Body of pancreas (tissue), 4 donors: ENCODE data around the gene ZEB2. TPM values are rescaled to one million over a fixed set of nuclear protein-coding genes. Genes with fewer than 3 reads are reported as not detected.

Experiments
- ATAC-seq: fragments of 150-250 bp; one replicate; pipeline ENCODE4 v1.9.1; 2016
- DNase-seq, 4 donors: peaks; one replicate each; pipeline ENCODE4 v3.0.0-alpha.2; 2019
- H3K27ac ChIP-seq, 4 donors: fragments of 200-600 bp; sonication (generic); 1 replicate in 3 of 4; 2 replicates in 1 of 4; pipeline versions ENCODE4 v1.5.1 to v1.6.1; 2016 to 2019; ENCODE audit warnings: mild to moderate bottlenecking in 1 of 4, mixed read lengths in 1 of 4, moderate library complexity in 1 of 4
- H3K27me3 ChIP-seq, 2 donors: fragments of 200-600 bp; sonication (generic); one replicate each; pipeline ENCODE4 v1.6.0; 2016; ENCODE audit warnings: mild to moderate bottlenecking in 1 of 2
- H3K36me3 ChIP-seq, 2 donors: fragments of 200-600 bp; sonication (generic); replicated peaks in 1 of 2; 2 replicates each; pipeline ENCODE4 v1.5.1; 2016; ENCODE audit warnings: low read depth in 2 of 2; ENCODE audit not compliant: insufficient read depth in 1 of 2
- H3K4me1 ChIP-seq: fragments of 200-600 bp; sonication (generic); one replicate; pipeline ENCODE4 v1.6.0; 2016
- H3K4me3 ChIP-seq, 2 donors: fragments of 200-600 bp; sonication (generic); 1 replicate in 1 of 2; 2 replicates in 1 of 2; pipeline ENCODE4 v1.5.1; 2016 to 2019
- H3K9me3 ChIP-seq, 3 donors: fragments of 200-600 bp; sonication (generic); 1 replicate in 2 of 3; 2 replicates in 1 of 3; pipeline ENCODE4 v1.5.1; 2016
- POLR2A ChIP-seq, 3 donors: fragments of 450-650 bp; IDR thresholded peaks; one replicate each; pipeline ENCODE4 v1.6.1; 2016; ENCODE audit warnings: antibody characterized with exemption in 3 of 3, mild to moderate bottlenecking in 2 of 3
- WGBS, 2 donors: methylation state at CpG; one replicate each; pipeline ENCODE4 v1.1.5; 2017; 5-methylcytosine and 5-hydroxymethylcytosine counted together
- intact Hi-C: fragments of 100-400 bp; cut with DNase I; formaldehyde crosslinking; loops from one replicate; pipeline ENCODE4 v1.15.1; 2023
- total RNA-seq, 2 donors: library from RNA; depleted of rRNA; stranded (reverse); fragments of >200 nt; gene quantifications; one replicate each; pipeline ENCODE4 v1.1.0, GENCODE V29; 2016
- TF ChIP-seq, protein P1 (sequence below), 7 experiments: fragments of 450-650 bp in 4 of 7; fragments of 200-600 bp in 3 of 7; sonication (generic) in 3 of 7; IDR thresholded peaks; one replicate each; pipeline ENCODE4 v1.5.1; 2016 to 2019; ENCODE audit warnings: antibody characterized with exemption in 7 of 7

ZEB2 gene
- total RNA-seq, 2 donors from 2014 or later = 18.5 to 24.6 TPM

DNA sequence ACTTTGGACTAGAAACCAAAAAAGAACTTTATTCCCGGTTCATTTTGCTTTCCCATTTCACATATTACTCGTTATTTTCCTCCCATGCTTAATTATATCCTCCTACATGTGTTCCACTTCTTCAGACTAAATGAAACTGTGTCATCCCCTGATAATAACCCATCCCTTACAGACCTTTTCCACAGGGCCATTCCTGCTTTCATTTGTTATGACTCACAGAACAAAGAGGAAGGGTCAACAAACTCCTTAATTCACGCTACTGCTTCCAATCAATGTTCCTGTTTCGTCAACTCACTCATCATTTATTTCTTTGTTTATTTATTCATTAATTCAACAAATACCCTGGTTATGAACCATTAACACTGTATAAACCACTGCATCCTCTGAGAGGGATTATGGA, 104.5 kb downstream of the ZEB2 start:
- Histone ChIP-seq H3K9me3 (no peaks in the 10 kb centered on the region), H3K36me3 (no peaks in the 10 kb centered on the region), H3K27ac (peak overlapping the region in 1 of 4 donors; percentile 18), H3K4me1 (no peaks in the 10 kb centered on the region), H3K4me3 (no peak overlapping the region), H3K27me3 (no peaks in the 10 kb centered on the region)
- DNase-seq (no peak), ATAC-seq (no peak)
- TF ChIP-seq, protein P1, sequence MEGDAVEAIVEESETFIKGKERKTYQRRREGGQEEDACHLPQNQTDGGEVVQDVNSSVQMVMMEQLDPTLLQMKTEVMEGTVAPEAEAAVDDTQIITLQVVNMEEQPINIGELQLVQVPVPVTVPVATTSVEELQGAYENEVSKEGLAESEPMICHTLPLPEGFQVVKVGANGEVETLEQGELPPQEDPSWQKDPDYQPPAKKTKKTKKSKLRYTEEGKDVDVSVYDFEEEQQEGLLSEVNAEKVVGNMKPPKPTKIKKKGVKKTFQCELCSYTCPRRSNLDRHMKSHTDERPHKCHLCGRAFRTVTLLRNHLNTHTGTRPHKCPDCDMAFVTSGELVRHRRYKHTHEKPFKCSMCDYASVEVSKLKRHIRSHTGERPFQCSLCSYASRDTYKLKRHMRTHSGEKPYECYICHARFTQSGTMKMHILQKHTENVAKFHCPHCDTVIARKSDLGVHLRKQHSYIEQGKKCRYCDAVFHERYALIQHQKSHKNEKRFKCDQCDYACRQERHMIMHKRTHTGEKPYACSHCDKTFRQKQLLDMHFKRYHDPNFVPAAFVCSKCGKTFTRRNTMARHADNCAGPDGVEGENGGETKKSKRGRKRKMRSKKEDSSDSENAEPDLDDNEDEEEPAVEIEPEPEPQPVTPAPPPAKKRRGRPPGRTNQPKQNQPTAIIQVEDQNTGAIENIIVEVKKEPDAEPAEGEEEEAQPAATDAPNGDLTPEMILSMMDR (IDR thresholded peaks at IDR 0.05) = no peak
- TF ChIP-seq POLR2A (IDR thresholded peaks at IDR 0.05) = no peak
- WGBS, 2 donors = 69 to 74% methylated on average over 4 of the region's 4 CpGs
- intact Hi-C loops = no loop called here

DNA sequence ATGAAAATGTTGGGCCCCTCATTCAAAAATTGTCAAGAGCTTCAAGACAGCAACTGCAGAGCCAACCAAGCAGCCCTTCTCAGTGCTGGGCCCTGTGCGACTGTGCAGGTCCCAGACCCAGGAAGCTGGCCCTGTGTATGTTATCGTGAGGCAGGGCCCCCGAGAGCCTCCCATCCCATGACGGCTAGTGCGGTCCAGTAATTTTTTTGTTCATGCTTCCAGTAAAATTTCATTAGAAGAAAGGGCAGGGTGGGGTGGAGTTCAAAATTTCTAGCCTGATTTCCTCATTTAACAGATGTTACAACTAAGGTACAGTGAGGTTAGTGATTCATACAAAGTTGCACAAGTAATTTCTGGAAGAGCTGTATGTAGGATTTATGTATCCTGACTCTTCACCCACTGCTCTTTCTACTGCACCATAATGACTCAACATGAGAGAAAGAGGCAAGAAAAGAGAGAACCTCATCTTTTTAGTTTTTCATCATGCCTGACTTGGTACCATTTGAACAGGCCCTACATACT, 105.5 kb downstream of the ZEB2 start:
- intact Hi-C loops = no loop called here
- Histone ChIP-seq H3K27ac (peak overlapping the region in 1 of 4 donors; percentile 22), H3K36me3 (no peaks in the 10 kb centered on the region), H3K9me3 (no peaks in the 10 kb centered on the region), H3K4me1 (no peaks in the 10 kb centered on the region), H3K4me3 (no peak overlapping the region), H3K27me3 (no peaks in the 10 kb centered on the region)
- peak; percentile 59 for ATAC-seq
- TF ChIP-seq, protein P1 (IDR thresholded peaks at IDR 0.05) = no peak
- TF ChIP-seq POLR2A (IDR thresholded peaks at IDR 0.05) = no peak
- WGBS, 2 donors = 79 to 97% methylated on average over 5 of the region's 5 CpGs
- DNase-seq = peak in 1 of 4 donors; percentile 50

DNA sequence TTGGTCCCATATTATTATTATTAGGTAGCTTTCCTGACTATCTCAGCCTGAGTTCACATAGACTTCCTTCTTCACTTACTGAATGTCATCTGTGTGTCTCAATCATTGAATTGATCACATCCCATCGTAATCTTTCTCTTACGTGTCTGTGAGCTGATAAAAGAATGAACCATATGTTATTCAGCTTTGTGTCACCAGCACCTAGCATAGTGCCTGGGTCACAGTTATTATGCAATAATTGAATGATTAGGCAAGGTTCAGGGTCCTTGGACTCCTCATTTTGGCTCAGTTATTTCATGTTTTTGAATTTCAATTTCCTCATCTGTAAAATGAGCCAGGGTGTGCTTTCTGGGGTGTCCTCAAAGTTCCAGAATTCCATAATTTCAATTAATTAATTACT, 107.2 kb downstream of the ZEB2 start:
- ATAC-seq (no peak), DNase-seq (no peak)
- intact Hi-C loops = no loop called here
- TF ChIP-seq POLR2A (IDR thresholded peaks at IDR 0.05) = no peak
- TF ChIP-seq, protein P1 (IDR thresholded peaks at IDR 0.05) = no peak
- 49 to 56% methylated on average over 2 of the region's 2 CpGs for WGBS, 2 donors
- Histone ChIP-seq H3K36me3 (no peaks in the 10 kb centered on the region), H3K9me3 (no peaks in the 10 kb centered on the region), H3K4me1 (no peaks in the 10 kb centered on the region), H3K27ac (no peak overlapping the region), H3K27me3 (no peaks in the 10 kb centered on the region), H3K4me3 (no peak overlapping the region)

DNA sequence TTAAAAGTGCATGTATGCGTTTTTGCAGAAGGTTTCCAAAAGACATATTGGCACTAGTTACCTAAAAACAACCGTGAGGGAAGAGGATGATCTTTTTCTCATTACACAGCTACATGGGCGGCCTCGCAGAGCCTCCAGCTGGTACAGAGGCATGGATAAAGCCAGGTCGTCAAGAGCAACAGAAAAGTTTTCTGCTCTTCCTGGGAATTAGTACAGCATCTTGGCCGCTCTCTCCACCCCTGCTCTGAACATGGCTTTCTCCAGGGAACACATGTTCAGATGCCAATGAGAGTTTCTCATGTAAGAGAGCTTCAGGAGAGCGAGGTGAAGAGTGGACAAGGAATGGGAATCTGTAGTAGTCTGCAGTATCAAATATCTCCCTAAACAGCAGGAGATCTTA, 108.4 kb downstream of the ZEB2 start:
- whole genome bisulfite sequencing, 2 donors = 76% methylated on average over 7 of the region's 7 CpGs
- intact Hi-C loops = no loop called here

DNA sequence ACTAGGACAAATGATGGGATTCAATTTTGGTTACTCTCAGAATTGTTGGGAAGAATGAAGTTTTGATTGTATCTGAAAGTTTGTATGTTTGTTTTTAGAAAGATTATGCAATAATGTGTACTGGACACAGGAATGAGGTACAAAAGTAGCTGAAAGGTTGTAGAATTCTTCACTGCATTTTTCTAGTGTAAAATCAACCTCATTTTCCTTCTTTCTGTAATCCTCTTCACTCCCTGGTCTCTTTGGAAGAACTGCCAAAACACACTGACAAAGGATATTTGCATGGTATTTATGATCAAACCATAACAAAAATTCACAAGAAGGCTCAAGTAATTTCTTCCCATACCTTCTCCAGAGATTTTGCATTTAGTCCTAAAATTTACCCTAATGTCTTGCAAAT, 110.7 kb downstream of the ZEB2 start:
- Histone ChIP-seq H3K9me3 (no peaks in the 10 kb centered on the region), H3K4me3 (no peak overlapping the region), H3K36me3 (no peaks in the 10 kb centered on the region), H3K4me1 (no peaks in the 10 kb centered on the region), H3K27ac (no peak overlapping the region), H3K27me3 (no peaks in the 10 kb centered on the region)
- ATAC-seq (no peak), DNase-seq (no peak)
- TF ChIP-seq, protein P1 (IDR thresholded peaks at IDR 0.05) = no peak
- no peak for TF ChIP-seq POLR2A (IDR thresholded peaks at IDR 0.05)
- intact Hi-C loops = no loop called here

More for the DNA sequence above, 108.4 kb downstream of the ZEB2 start:
- ATAC-seq = no peak
- no peaks in the 10 kb centered on the region for H3K4me1 ChIP-seq
- no peaks in the 10 kb centered on the region for H3K9me3 ChIP-seq
- no peaks in the 10 kb centered on the region for H3K36me3 ChIP-seq
- DNase-seq = no peak
- H3K27me3 ChIP-seq = no peaks in the 10 kb centered on the region
- H3K27ac ChIP-seq = no peak overlapping the region
- H3K4me3 ChIP-seq = no peak overlapping the region
- TF ChIP-seq, protein P1 (IDR thresholded peaks at IDR 0.05) = no peak
- no peak for TF ChIP-seq POLR2A (IDR thresholded peaks at IDR 0.05)
